GM23338 (cell line): ENCODE results near the gene SRSF12. TPM values are rescaled to one million over a fixed set of nuclear protein-coding genes. Genes with fewer than 3 reads are reported as not detected.
A peak's percentile ranks its signal among the peaks of the same experiment; 100 is the strongest.

Source experiments
- ATAC-seq: fragments of 200-7000 bp; cut with Tn5 transposase; 3 replicates; pipeline ENCODE4 v1.9.1; 2020
- DNase-seq: peaks from one replicate; pipeline ENCODE4 v3.0.0-alpha.2; 2015; ENCODE audit warnings: low spot score
- H2AFZ ChIP-seq: fragments of 200-600 bp; sonication (generic); 2 replicates; pipeline ENCODE4 v1.8.0; 2016; ENCODE audit warnings: antibody characterized with exemption, mild to moderate bottlenecking, moderate library complexity
- H3F3A ChIP-seq: fragments of 200-600 bp; sonication (generic); replicated peaks from 2 replicates; pipeline ENCODE4 v1.8.0; 2017; ENCODE audit warnings: antibody characterized with exemption, mixed run types, low read depth
- H3K27ac ChIP-seq: fragments of 200-600 bp; sonication (generic); 2 replicates; pipeline ENCODE4 v1.6.1; 2016; ENCODE audit warnings: low read depth
- H3K27me3 ChIP-seq: fragments of 200-600 bp; sonication (generic); 2 replicates; pipeline ENCODE4 v1.8.0; 2016; ENCODE audit warnings: mild to moderate bottlenecking, mixed run types, moderate library complexity; ENCODE audit not compliant: insufficient read depth
- H3K36me3 ChIP-seq: fragments of 200-600 bp; sonication (generic); 2 replicates; pipeline ENCODE4 v1.8.0; 2016; ENCODE audit warnings: mild to moderate bottlenecking; ENCODE audit not compliant: insufficient read depth
- H3K4me1 ChIP-seq: fragments of 200-600 bp; sonication (generic); 2 replicates; pipeline ENCODE4 v1.8.0; 2016; ENCODE audit warnings: mild to moderate bottlenecking, moderate library complexity; ENCODE audit not compliant: insufficient read depth
- H3K4me2 ChIP-seq: fragments of 200-600 bp; sonication (generic); 2 replicates; pipeline ENCODE4 v1.7.1; 2017; ENCODE audit warnings: mixed run types
- H3K4me3 ChIP-seq: fragments of 200-600 bp; sonication (generic); 2 replicates; pipeline ENCODE4 v1.6.1; 2016; ENCODE audit warnings: mixed run types
- H3K79me2 ChIP-seq: fragments of 200-600 bp; sonication (generic); replicated peaks from 2 replicates; pipeline ENCODE4 v1.8.0; 2017; ENCODE audit warnings: mild to moderate bottlenecking; ENCODE audit not compliant: insufficient read depth
- H3K9me2 ChIP-seq: fragments of 200-600 bp; sonication (generic); 2 replicates; pipeline ENCODE4 v1.8.0; 2017; ENCODE audit not compliant: insufficient read depth
- H4K20me1 ChIP-seq: fragments of 200-600 bp; sonication (generic); replicated peaks from 2 replicates; pipeline ENCODE4 v1.8.0; 2017; ENCODE audit warnings: mild to moderate bottlenecking; ENCODE audit not compliant: insufficient read depth
- H3K27ac Mint-ChIP-seq: 2 replicates; pipeline ENCODE4 v1.8.0; 2020; ENCODE audit warnings: inconsistent platforms, mild to moderate bottlenecking, moderate library complexity, mixed read lengths
- H3K27me3 Mint-ChIP-seq: 3 replicates; pipeline ENCODE4 v1.8.0; 2022; ENCODE audit warnings: low read depth, mild to moderate bottlenecking, moderate library complexity, mixed read lengths, inconsistent platforms; ENCODE audit not compliant: insufficient read depth, poor library complexity
- H3K36me3 Mint-ChIP-seq: 3 replicates; pipeline ENCODE4 v1.8.0; 2021; ENCODE audit warnings: low read depth, mild to moderate bottlenecking, inconsistent platforms, moderate library complexity, mixed read lengths
- H3K4me1 Mint-ChIP-seq: 3 replicates; pipeline ENCODE4 v1.8.0; 2020; ENCODE audit warnings: mild to moderate bottlenecking, inconsistent platforms, mixed read lengths
- H3K4me3 Mint-ChIP-seq: 3 replicates; pipeline ENCODE4 v1.8.0; 2021; ENCODE audit warnings: moderate library complexity, mild to moderate bottlenecking, inconsistent platforms, mixed read lengths
- H3K9me3 Mint-ChIP-seq: 3 replicates; pipeline ENCODE4 v1.8.0; 2020; ENCODE audit warnings: moderate library complexity, mild to moderate bottlenecking, inconsistent platforms, mixed read lengths
- CREB1 ChIP-seq: fragments of 250-450 bp; sonication (Bioruptor Pico); IDR thresholded peaks from 2 replicates; pipeline ENCODE4 v1.5.0; 2020; ENCODE audit warnings: low read depth, mild to moderate bottlenecking, moderate library complexity
- CTCF ChIP-seq, 2 experiments: fragments of 200-600 bp in 1 of 2; sonication (generic) in 1 of 2; conservative IDR thresholded peaks; 2 replicates each; pipeline versions ENCODE4 v1.5.1 to v1.6.1; 2016 to 2017; ENCODE audit warnings: antibody characterized with exemption in 2 of 2, low read depth in 2 of 2, mild to moderate bottlenecking in 2 of 2, moderate library complexity in 1 of 2
- ETS1 ChIP-seq: IDR thresholded peaks from 2 replicates; pipeline ENCODE4 v1.6.1; 2016; ENCODE audit warnings: antibody characterized with exemption
- EZH2 ChIP-seq: fragments of 200-600 bp; sonication (generic); IDR thresholded peaks from one replicate; pipeline ENCODE4 v1.8.0; 2017; ENCODE audit warnings: antibody characterized with exemption, mild to moderate bottlenecking, low read depth; ENCODE audit not compliant: unreplicated experiment
- EZH2phosphoT487 ChIP-seq: fragments of 200-600 bp; sonication (generic); IDR thresholded peaks from one replicate; pipeline ENCODE4 v1.8.1; 2018; ENCODE audit warnings: antibody characterized with exemption; ENCODE audit not compliant: unreplicated experiment
- NANOG ChIP-seq: IDR thresholded peaks from 2 replicates; pipeline ENCODE4 v1.6.1; 2016; ENCODE audit warnings: antibody characterized with exemption, borderline replicate concordance
- POLR2AphosphoS5 ChIP-seq: IDR thresholded peaks from 2 replicates; pipeline ENCODE4 v1.6.1; 2016; ENCODE audit warnings: antibody characterized with exemption, low read depth
- REST ChIP-seq: IDR thresholded peaks from one replicate; pipeline ENCODE4 v1.6.1; 2018; ENCODE audit warnings: antibody characterized with exemption; ENCODE audit not compliant: unreplicated experiment
- STAT1 ChIP-seq: IDR thresholded peaks from one replicate; pipeline ENCODE4 v1.6.1; 2016; ENCODE audit warnings: antibody characterized with exemption; ENCODE audit not compliant: unreplicated experiment
- ZNF114 ChIP-seq: fragments of 250-450 bp; sonication (Bioruptor Pico); IDR thresholded peaks from 2 replicates; pipeline ENCODE4 v1.5.0; 2020; ENCODE audit warnings: mild to moderate bottlenecking, moderate library complexity
- ZNF331 ChIP-seq: fragments of 250-450 bp; sonication (Bioruptor Pico); IDR thresholded peaks from 2 replicates; pipeline ENCODE4 v1.5.0; 2020; ENCODE audit warnings: low read depth, mild to moderate bottlenecking, moderate library complexity
- polyA plus RNA-seq: library from polyadenylated mRNA; unstranded; fragments of >200 nt; fragmentation: Nextera tagmentation; extraction: Ambion mirVana; gene quantifications from 2 replicates; pipeline ENCODE4 v1.2.1, GENCODE V29; 2016
- total RNA-seq: library from RNA; depleted of rRNA; stranded (reverse); fragments of >200 nt; shearing (Covaris generic); gene quantifications from 2 replicates; pipeline ENCODE4 v1.2.3, GENCODE V29; 2014

Gene SRSF12
- total and polyA plus RNA-seq, 2 experiments from 2014 or later = 3.6 TPM

GRCh38 chr6:89058627-89059026 lies 59.2 kb downstream of the SRSF12 start:
- no peaks in the 10 kb centered on the region for H3K36me3 ChIP-seq
- no peaks in the 10 kb centered on the region for H4K20me1 ChIP-seq
- no peaks in the 10 kb centered on the region for H3K27me3 ChIP-seq
- H3K36me3 Mint-ChIP-seq = no peaks in the 10 kb centered on the region; the same call in 2 of the 3 replicates
- H3K9me3 Mint-ChIP-seq = no peaks in the 10 kb centered on the region
- H3K27ac Mint-ChIP-seq = no peak overlapping the region
- no peak overlapping the region for H3K27ac ChIP-seq
- no peak for DNase-seq
- no peak overlapping the region for H3K4me3 ChIP-seq
- peaks cover 12% of the 10 kb centered on the region for H3K4me1 Mint-ChIP-seq
- no peak overlapping the region for H3K4me3 Mint-ChIP-seq
- TF ChIP-seq ZNF114 (CRISPR knock-in tag) (no peak), REST (no peak), ZNF331 (no peak)
- H3K4me2 ChIP-seq = peak overlapping the region; percentile 26; the same call in 1 of the 2 replicates
- H3F3A ChIP-seq = no peaks in the 10 kb centered on the region
- peaks cover 5% of the 10 kb centered on the region for H3K27me3 Mint-ChIP-seq
- no peaks in the 10 kb centered on the region for H3K79me2 ChIP-seq
- peak overlapping the region; percentile 84 for H2AFZ ChIP-seq
- no peak; the same call in 1 of the 3 replicates for ATAC-seq
- H3K4me1 ChIP-seq = no peaks in the 10 kb centered on the region
- no peaks in the 10 kb centered on the region for H3K9me2 ChIP-seq

- H3K36me3 Mint-ChIP-seq = no peaks in the 10 kb centered on the region; the same call in 2 of the 3 replicates
- peak; percentile 40 for DNase-seq
- Histone ChIP-seq H3K4me3 (no peak overlapping the region), H3F3A (no peaks in the 10 kb centered on the region), H3K27me3 (no peaks in the 10 kb centered on the region), H4K20me1 (no peaks in the 10 kb centered on the region), H3K36me3 (no peaks in the 10 kb centered on the region), H2AFZ (no peak overlapping the region), H3K4me1 (no peaks in the 10 kb centered on the region), H3K4me2 (no peak overlapping the region), H3K27ac (no peak overlapping the region), H3K79me2 (no peaks in the 10 kb centered on the region), H3K9me2 (no peaks in the 10 kb centered on the region)
- no peak overlapping the region for H3K27ac Mint-ChIP-seq
- peak; percentile 68 for ATAC-seq
- no peaks in the 10 kb centered on the region for H3K9me3 Mint-ChIP-seq
- H3K27me3 Mint-ChIP-seq = peaks cover 5% of the 10 kb centered on the region
- no peak overlapping the region for H3K4me3 Mint-ChIP-seq
- peaks cover 12% of the 10 kb centered on the region for H3K4me1 Mint-ChIP-seq
- TF ChIP-seq ZNF114 (CRISPR knock-in tag) (no peak), NANOG (no peak), REST (no peak), EZH2phosphoT487 (no peak), CREB1 (no peak), POLR2AphosphoS5 (no peak), ZNF331 (no peak), STAT1 (no peak), CTCF (conservative IDR thresholded peaks at IDR 0.05; ENCODE audit: low read depth in 2 of 2) (no peak), ETS1 (no peak), EZH2 (no peak)
Measured at GRCh38 chr6:89057759-89058158, 60.1 kb downstream of the SRSF12 start.
